ENCODE data around the gene PNMA8B.

PNMA8B gene

DNA sequence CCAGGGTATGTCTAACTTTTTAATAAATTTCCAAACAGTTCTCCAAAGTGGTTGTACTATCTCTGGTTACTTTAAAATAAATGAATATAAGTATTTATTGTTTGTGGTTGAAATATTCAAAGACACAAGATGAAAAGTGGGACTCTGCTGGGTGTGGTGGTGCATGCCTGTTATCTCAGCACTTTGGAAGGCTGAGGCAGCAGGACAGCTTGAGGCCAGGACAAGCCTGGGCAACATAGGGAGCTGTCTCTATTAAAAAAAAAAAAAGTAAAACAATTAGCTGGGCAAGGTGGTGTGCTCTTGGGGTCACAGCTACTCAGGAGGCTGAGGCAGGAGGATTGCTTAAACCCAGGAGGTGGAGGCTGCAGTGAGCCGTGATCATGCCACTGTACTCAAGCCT lies 34.7 kb downstream of the PNMA8B start:
- peaks cover 3% of the 10 kb centered on the region for H3K27me3 ChIP-seq (ENCODE audit: control insufficient read depth, insufficient read depth, low read length)
- no peak overlapping the region for H3K4me3 ChIP-seq (ENCODE audit: low read length)
- H3K9me3 ChIP-seq (ENCODE audit: control insufficient read depth, low read length): no peaks in the 10 kb centered on the region
- H3K9ac ChIP-seq (ENCODE audit: low read length): no peak overlapping the region
- H3K36me3 ChIP-seq (ENCODE audit: control insufficient read depth, insufficient read depth, low read length): no peaks in the 10 kb centered on the region
- peaks cover 3% of the 10 kb centered on the region for H3K4me1 ChIP-seq (ENCODE audit: control insufficient read depth, insufficient read depth, low read length)

- Histone ChIP-seq H3K9me3 (ENCODE audit: control insufficient read depth, low read length) (no peaks in the 10 kb centered on the region), H3K4me3 (ENCODE audit: low read length) (no peak overlapping the region), H3K9ac (ENCODE audit: low read length) (no peak overlapping the region), H3K4me1 (ENCODE audit: control insufficient read depth, insufficient read depth, low read length) (peaks cover 3% of the 10 kb centered on the region), H3K27me3 (ENCODE audit: control insufficient read depth, insufficient read depth, low read length) (peaks cover 3% of the 10 kb centered on the region), H3K36me3 (ENCODE audit: control insufficient read depth, insufficient read depth, low read length) (no peaks in the 10 kb centered on the region)
Observed at GRCh38 chr19:46460055-46460454, 35.6 kb downstream of the PNMA8B start.

DNA sequence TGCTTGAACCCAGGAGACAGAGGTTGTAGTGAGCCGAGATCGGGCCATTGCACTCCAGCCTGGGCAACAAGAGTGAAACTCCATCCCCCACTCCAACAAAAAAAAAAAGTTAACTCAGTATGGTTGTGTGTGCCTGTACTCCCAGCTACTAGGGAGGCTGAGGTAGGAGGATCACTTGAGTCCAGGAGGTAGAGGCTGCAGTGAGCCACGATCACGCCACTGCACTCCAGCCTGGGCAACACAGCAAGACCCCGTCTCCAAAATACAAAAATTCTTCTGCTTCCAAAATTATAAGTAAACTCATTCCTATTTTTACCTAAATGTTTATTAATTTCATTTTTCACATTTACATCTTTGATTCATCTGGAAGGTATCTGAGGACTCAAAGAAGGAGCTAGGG lies 38.7 kb downstream of the PNMA8B start:
- H3K36me3 ChIP-seq (ENCODE audit: control insufficient read depth, insufficient read depth, low read length): no peaks in the 10 kb centered on the region
- no peak overlapping the region for H3K9ac ChIP-seq (ENCODE audit: low read length)
- H3K4me1 ChIP-seq (ENCODE audit: control insufficient read depth, insufficient read depth, low read length): peaks cover 3% of the 10 kb centered on the region
- peaks cover 3% of the 10 kb centered on the region for H3K27me3 ChIP-seq (ENCODE audit: control insufficient read depth, insufficient read depth, low read length)
- H3K4me3 ChIP-seq (ENCODE audit: low read length): no peak overlapping the region
- H3K9me3 ChIP-seq (ENCODE audit: control insufficient read depth, low read length): no peaks in the 10 kb centered on the region

GRCh38 chr19:46454244-46454643 lies 41.4 kb downstream of the PNMA8B start:
- Histone ChIP-seq H3K4me1 (ENCODE audit: control insufficient read depth, insufficient read depth, low read length) (peaks cover 3% of the 10 kb centered on the region), H3K27me3 (ENCODE audit: control insufficient read depth, insufficient read depth, low read length) (peaks cover 3% of the 10 kb centered on the region), H3K9me3 (ENCODE audit: control insufficient read depth, low read length) (no peaks in the 10 kb centered on the region), H3K36me3 (ENCODE audit: control insufficient read depth, insufficient read depth, low read length) (no peaks in the 10 kb centered on the region), H3K9ac (ENCODE audit: low read length) (no peak overlapping the region), H3K4me3 (ENCODE audit: low read length) (no peak overlapping the region)

- Histone ChIP-seq H3K9me3 (ENCODE audit: control insufficient read depth, low read length) (no peaks in the 10 kb centered on the region), H3K36me3 (ENCODE audit: control insufficient read depth, insufficient read depth, low read length) (no peaks in the 10 kb centered on the region), H3K9ac (ENCODE audit: low read length) (no peak overlapping the region), H3K4me1 (ENCODE audit: control insufficient read depth, insufficient read depth, low read length) (peaks cover 3% of the 10 kb centered on the region), H3K27me3 (ENCODE audit: control insufficient read depth, insufficient read depth, low read length) (peaks cover 3% of the 10 kb centered on the region), H3K4me3 (ENCODE audit: low read length) (no peak overlapping the region)
Observed at GRCh38 chr19:46453661-46454060, 42.0 kb downstream of the PNMA8B start.

GRCh38 chr19:46452186-46452585 lies 43.5 kb downstream of the PNMA8B start:
- Histone ChIP-seq H3K4me1 (ENCODE audit: control insufficient read depth, insufficient read depth, low read length) (peaks cover 3% of the 10 kb centered on the region), H3K36me3 (ENCODE audit: control insufficient read depth, insufficient read depth, low read length) (no peaks in the 10 kb centered on the region), H3K4me3 (ENCODE audit: low read length) (no peak overlapping the region), H3K27me3 (ENCODE audit: control insufficient read depth, insufficient read depth, low read length) (peaks cover 2% of the 10 kb centered on the region), H3K9ac (ENCODE audit: low read length) (no peak overlapping the region), H3K9me3 (ENCODE audit: control insufficient read depth, low read length) (no peaks in the 10 kb centered on the region)

GRCh38 chr19:46451352-46451751 lies 44.3 kb downstream of the PNMA8B start:
- H3K9me3 ChIP-seq (ENCODE audit: control insufficient read depth, low read length): no peaks in the 10 kb centered on the region
- peaks cover under 1% of the 10 kb centered on the region for H3K4me1 ChIP-seq (ENCODE audit: control insufficient read depth, insufficient read depth, low read length)
- H3K4me3 ChIP-seq (ENCODE audit: low read length): no peak overlapping the region
- H3K36me3 ChIP-seq (ENCODE audit: control insufficient read depth, insufficient read depth, low read length): no peaks in the 10 kb centered on the region
- H3K9ac ChIP-seq (ENCODE audit: low read length): no peak overlapping the region
- no peaks in the 10 kb centered on the region for H3K27me3 ChIP-seq (ENCODE audit: control insufficient read depth, insufficient read depth, low read length)

DNA sequence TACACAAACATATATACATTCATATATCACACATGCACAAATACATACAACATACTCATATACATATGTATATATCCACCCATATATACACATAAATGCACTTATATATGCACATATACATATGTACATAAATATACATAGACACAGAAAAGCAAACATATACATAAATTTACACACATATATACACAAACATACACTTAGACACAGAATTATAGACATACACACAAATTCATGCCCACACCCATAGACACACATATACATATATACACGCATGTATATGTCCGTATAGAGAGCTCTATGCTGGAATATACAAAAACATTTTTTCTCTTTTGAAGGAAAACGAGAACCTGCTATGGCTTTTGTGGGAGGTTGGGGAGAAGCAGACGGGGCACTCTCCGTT lies 44.9 kb downstream of the PNMA8B start:
- Histone ChIP-seq H3K4me1 (ENCODE audit: control insufficient read depth, insufficient read depth, low read length) (no peaks in the 10 kb centered on the region), H3K9ac (ENCODE audit: low read length) (no peak overlapping the region), H3K27me3 (ENCODE audit: control insufficient read depth, insufficient read depth, low read length) (no peaks in the 10 kb centered on the region), H3K36me3 (ENCODE audit: control insufficient read depth, insufficient read depth, low read length) (no peaks in the 10 kb centered on the region), H3K9me3 (ENCODE audit: control insufficient read depth, low read length) (no peaks in the 10 kb centered on the region), H3K4me3 (ENCODE audit: low read length) (no peak overlapping the region)

DNA sequence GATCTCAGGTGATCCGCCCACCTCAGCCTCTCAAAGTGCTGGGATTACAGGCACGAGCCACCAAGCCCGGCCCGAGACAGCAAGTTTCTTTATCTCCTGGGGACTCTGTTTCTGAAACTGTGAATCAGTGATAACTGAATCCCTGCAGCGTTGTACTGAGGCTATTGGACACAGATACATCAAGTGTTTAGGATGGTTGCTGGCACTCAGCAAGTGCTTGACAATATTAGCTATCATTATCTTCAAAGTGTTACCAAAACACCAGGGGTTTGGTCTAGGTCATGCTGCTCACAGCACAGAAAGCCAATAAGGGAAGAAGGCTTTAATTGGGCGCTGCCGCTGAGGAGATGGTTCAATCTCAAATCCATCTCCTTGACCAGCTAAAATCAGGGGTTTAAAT lies 46.4 kb downstream of the PNMA8B start:
- H3K9ac ChIP-seq (ENCODE audit: low read length): no peak overlapping the region
- no peaks in the 10 kb centered on the region for H3K27me3 ChIP-seq (ENCODE audit: control insufficient read depth, insufficient read depth, low read length)
- no peaks in the 10 kb centered on the region for H3K36me3 ChIP-seq (ENCODE audit: control insufficient read depth, insufficient read depth, low read length)
- H3K9me3 ChIP-seq (ENCODE audit: control insufficient read depth, low read length): no peaks in the 10 kb centered on the region
- no peak overlapping the region for H3K4me3 ChIP-seq (ENCODE audit: low read length)
- H3K4me1 ChIP-seq (ENCODE audit: control insufficient read depth, insufficient read depth, low read length): no peaks in the 10 kb centered on the region

DNA sequence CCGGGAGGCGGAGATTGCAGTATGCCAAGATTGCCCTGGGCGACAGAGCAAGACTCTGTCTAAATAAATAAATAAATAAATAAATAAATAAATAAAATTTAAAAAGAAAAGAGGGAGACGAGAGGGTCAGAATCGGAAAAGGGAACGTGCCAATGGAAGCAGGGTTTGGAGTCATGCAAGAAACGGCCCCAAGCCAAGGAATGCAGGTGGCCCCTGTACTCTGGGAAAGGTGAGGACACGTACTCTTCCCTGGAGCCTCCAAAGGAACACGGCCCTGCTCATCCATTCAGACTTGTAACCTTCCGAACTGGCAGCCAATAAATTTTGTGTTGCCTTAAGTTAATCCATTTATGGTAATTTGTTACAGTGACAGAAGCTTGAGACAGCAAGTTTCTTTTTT lies 47.1 kb downstream of the PNMA8B start:
- no peaks in the 10 kb centered on the region for H3K36me3 ChIP-seq (ENCODE audit: control insufficient read depth, insufficient read depth, low read length)
- no peak overlapping the region for H3K4me3 ChIP-seq (ENCODE audit: low read length)
- no peak overlapping the region for H3K9ac ChIP-seq (ENCODE audit: low read length)
- no peaks in the 10 kb centered on the region for H3K9me3 ChIP-seq (ENCODE audit: control insufficient read depth, low read length)
- H3K4me1 ChIP-seq (ENCODE audit: control insufficient read depth, insufficient read depth, low read length): no peaks in the 10 kb centered on the region
- H3K27me3 ChIP-seq (ENCODE audit: control insufficient read depth, insufficient read depth, low read length): no peaks in the 10 kb centered on the region

GRCh38 chr19:46447824-46448223 lies 47.8 kb downstream of the PNMA8B start:
- H3K36me3 ChIP-seq (ENCODE audit: control insufficient read depth, insufficient read depth, low read length): no peaks in the 10 kb centered on the region
- no peaks in the 10 kb centered on the region for H3K27me3 ChIP-seq (ENCODE audit: control insufficient read depth, insufficient read depth, low read length)
- H3K9me3 ChIP-seq (ENCODE audit: control insufficient read depth, low read length): no peaks in the 10 kb centered on the region
- no peak overlapping the region for H3K4me3 ChIP-seq (ENCODE audit: low read length)
- no peak overlapping the region for H3K9ac ChIP-seq (ENCODE audit: low read length)
- H3K4me1 ChIP-seq (ENCODE audit: control insufficient read depth, insufficient read depth, low read length): no peaks in the 10 kb centered on the region

DNA sequence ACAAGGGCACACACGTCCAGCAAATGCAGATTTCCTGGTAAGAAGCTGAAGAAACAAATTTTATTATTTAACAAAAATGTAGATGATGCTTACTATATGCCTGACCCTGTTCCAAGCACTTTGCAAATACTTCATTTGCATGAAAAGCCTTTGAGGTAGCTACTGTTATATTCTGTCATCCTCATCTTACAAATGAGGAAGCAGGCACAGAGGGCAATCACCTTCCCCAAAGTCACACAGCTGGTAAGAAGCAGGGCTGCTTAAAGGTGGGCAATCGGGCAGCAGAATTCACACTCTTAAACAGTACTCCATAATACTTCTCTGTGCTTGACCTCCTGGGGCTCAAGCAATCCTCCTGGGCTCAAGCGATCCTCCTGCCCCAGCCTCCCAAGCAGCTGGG lies 48.7 kb downstream of the PNMA8B start:
- H3K9me3 ChIP-seq (ENCODE audit: control insufficient read depth, low read length): no peaks in the 10 kb centered on the region
- no peaks in the 10 kb centered on the region for H3K27me3 ChIP-seq (ENCODE audit: control insufficient read depth, insufficient read depth, low read length)
- no peak overlapping the region for H3K4me3 ChIP-seq (ENCODE audit: low read length)
- H3K9ac ChIP-seq (ENCODE audit: low read length): no peak overlapping the region
- no peaks in the 10 kb centered on the region for H3K36me3 ChIP-seq (ENCODE audit: control insufficient read depth, insufficient read depth, low read length)
- H3K4me1 ChIP-seq (ENCODE audit: control insufficient read depth, insufficient read depth, low read length): no peaks in the 10 kb centered on the region

DNA sequence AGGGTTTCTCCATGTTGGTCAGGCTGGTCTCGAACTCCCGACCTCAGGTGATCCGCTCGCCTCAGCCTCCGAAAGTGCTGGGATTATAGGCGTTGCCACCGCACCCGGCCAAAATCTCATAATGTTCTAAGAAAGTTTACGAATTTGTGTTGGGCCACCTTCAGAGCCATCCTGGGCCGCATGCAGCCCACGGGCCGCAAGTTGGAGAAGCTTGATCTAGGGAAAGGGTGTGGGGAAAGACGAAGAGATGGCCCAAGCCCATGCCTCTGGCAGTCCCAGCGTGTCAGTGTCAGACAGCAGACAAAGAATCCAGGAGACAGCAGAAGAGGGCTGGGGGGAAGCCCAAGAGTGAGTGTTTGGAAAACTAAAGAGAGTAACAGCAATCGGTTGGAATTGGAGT lies 49.6 kb downstream of the PNMA8B start:
- Histone ChIP-seq H3K4me3 (ENCODE audit: low read length) (no peak overlapping the region), H3K27me3 (ENCODE audit: control insufficient read depth, insufficient read depth, low read length) (no peaks in the 10 kb centered on the region), H3K9ac (ENCODE audit: low read length) (no peak overlapping the region), H3K4me1 (ENCODE audit: control insufficient read depth, insufficient read depth, low read length) (no peaks in the 10 kb centered on the region), H3K36me3 (ENCODE audit: control insufficient read depth, insufficient read depth, low read length) (no peaks in the 10 kb centered on the region), H3K9me3 (ENCODE audit: control insufficient read depth, low read length) (no peaks in the 10 kb centered on the region)

Measured in mucosa of stomach (tissue), 1 donor.